Measurements from ENCODE around the gene TMEM123.

Gene TMEM123

DNA sequence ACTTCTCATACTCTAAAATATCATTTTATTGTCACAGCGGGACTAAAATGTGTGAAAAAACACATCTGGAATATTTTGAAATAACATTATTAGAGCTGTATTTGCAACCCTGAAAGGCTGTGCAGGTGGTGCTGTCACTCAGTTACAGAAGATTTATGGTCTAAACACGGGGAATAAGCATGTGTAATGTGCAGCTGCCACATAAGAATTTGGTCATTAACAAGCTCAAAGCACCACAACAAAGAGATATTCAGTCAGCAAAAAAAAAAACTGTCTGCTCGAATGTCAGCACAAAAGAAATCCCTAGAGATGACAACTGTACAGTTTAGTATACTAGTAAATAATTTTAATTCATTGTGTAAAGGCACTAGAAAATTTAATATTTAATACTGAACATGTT lies 31.3 kb downstream of the TMEM123 start:
- DNase-seq = no peak

DNA sequence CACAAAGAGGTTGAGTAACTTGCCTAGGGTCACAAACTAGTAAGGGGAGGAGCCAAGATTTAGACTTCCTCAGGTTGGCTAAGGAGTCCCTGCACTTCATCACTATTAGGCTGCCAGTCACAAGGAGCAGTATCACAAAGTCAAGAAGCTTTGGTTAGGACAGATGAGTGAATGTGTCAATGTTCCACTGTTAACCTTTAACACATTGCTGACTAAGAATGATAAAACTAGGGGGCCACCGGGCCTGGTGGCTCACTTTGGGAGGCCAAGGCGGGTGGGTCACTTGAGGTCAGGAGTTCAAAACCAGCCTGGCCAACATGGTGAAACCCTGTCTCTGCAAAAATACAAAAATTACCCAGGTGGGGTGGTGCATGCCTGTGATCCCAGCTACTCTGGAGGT lies 32.0 kb downstream of the TMEM123 start:
- DNase-seq = no peak

DNA sequence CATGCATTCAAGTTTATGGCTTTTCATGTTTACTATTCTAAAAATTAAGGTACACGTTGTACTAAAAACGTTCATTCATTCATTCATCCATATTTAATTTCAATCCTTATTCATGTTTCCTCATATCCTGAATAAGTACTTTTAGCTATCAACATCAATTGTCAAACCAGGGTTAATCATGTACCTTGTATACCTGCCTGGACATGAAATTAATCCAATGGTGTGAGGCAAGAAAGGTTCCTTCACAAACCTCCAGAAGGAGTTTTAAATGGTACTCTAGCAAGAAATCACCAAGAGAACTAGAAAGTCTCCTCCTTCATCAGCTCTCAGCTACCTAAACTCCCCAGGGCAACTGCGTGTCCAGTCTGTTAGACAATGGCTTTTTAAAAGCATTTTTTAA lies 33.4 kb downstream of the TMEM123 start:
- no peak for DNase-seq

DNA sequence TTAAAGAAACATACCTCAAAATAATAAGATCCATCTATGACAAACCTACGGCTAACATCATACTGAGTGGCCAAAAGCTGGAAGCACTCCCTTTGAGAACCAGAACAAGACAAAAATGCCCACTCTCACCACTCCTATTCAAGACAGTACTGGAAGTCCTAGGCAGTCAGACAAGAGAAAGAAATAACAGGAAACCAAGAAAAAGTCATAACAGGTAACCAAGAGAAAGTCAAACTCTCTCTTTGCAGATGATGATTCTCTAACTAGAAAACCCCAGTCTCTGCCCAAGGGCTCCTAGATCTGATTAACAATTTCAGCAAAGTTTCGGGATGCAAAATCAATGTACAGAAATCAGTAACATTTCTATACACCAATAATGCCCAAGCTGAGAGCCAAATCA lies 35.6 kb downstream of the TMEM123 start:
- DNase-seq = no peak

DNA sequence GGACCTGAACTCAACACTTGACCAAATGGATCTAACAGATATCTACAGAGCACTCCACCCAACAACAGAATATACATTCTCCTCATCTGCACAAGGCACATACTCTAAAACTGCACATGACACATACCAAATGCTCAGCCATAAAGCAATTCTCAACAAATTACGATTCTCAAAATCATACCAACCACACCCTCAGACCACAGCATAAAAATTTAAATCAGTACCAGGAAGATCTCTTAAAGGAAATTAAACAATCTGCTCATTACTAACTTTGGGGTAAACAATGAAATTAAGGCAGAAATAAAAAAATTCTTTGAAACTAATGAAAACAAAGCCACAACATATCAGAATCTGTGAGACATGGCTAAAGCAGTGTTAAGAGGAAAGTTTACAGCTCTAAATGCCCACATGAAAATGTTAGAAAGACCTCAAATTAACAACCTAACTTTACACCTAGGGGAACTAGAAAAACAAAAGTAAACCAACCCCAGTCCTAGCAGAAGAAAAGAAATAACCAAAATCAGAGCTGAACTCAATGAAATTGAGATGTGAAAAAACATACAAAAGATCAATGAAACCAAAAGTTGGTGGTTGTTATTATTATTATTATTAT lies 37.2 kb downstream of the TMEM123 start:
- no peak for DNase-seq

DNA sequence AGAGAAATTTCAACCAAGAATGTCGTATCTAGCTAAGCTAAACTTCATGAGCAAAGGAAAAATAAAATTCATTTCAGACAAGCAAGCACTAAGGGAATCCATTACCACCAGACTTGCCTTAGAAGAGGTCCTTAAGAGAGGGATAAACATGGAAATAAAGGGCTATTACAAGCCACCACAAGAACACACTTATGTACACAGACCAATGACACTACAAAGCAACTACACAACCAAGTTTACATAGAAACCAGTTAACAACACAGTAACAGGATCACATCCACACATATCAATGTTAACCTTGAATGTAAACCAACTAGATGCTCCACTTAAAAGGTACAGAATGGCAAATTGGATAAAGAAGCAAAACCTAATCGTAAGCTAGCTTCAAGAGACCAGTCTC lies 38.0 kb downstream of the TMEM123 start:
- no peak for DNase-seq

DNA sequence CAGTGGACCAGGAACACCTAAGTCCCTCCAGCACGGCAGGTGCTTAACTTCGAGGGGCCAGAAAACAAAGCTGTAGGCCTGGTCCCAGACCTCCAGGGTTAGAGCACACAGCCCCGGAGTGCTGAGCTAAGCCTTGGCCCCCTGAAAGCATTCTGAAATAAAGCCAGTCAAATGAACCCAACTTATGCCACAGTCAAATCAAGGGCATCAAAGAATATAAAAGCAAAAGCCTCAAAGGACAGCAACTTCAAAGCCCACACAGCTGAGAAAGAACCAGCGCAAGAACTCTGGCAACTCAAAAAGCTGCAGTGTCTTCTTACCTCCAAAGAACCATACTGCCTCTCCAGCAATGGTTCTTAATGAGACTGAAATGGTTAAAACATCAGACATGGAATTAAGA lies 39.1 kb downstream of the TMEM123 start:
- DNase-seq = no peak

DNA sequence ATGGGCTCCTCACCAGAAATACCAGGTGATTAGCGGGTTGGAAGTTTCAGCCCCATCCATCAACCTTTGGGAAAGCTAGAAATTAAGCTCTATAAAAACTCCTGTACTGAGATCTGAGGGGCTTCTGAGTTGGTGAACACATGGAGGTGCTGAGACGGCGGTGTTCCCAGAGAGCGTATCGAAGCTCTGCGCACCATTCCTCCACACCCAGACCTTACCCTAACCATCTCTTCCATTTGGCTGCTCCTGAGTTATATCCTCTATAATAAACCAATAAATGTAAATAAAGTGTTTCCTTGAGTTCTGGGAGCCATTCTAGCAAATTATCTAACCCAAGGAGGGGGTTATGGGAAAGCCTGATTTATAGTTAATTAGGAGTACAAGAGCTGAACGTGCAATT lies 41.4 kb downstream of the TMEM123 start:
- DNase-seq = no peak

DNA sequence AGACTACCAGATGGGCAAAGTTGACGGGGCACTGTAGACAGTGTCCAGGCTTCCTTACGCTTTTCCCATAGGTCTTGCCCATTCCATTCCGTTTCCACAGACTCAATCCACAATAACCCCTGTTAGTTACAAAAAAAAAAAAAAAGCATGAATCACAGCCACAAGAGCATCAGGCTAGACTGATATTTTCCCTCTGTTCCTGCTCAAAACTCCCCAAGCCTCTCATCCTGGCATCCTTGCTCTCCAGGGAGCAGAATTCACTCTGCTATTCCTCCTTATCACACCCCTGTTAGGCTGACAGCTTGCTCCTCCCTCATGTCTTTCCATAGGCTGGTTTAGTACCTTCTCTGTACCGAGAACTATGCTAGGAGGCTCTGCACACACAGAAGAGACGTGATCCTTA lies 42.2 kb downstream of the TMEM123 start:
- DNase-seq = no peak

DNA sequence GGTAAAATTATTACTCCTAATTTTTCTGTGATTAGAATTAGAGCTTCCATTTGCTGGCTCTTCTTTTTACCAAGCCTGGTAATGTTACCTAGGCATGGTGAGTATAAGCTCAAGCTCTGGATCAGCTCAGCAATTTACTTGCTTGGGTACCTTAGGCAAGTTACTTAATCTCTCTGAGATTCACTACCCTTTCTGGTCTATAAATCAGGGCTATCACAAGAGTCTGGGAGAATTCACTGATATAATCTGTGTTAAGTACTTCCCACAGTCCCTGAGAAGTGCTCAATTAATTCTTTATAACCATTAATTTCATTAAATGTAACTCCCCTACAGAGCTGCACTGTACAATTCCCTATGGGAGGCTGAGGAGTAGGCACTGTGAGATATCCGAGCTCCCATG lies 44.2 kb downstream of the TMEM123 start:
- DNase-seq = no peak

DNA sequence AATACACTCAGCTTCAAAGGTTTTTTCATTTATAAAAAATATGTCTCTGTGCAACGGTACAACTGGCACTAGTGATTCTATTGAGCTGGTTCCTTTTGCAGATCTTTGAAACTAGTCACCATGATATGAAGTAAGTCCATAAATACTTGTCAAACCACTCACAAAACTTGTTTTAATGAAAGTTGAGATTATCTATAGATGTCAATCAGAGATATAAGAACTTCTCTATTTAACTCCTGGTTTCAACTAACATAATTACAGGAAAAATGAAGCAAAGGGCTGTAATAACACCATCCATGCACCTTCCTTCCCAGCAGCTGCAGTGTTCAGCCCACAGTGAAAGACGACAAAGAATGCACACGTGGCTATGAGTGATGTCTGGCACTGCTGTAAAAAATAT lies 44.7 kb downstream of the TMEM123 start:
- no peak for DNase-seq

DNA sequence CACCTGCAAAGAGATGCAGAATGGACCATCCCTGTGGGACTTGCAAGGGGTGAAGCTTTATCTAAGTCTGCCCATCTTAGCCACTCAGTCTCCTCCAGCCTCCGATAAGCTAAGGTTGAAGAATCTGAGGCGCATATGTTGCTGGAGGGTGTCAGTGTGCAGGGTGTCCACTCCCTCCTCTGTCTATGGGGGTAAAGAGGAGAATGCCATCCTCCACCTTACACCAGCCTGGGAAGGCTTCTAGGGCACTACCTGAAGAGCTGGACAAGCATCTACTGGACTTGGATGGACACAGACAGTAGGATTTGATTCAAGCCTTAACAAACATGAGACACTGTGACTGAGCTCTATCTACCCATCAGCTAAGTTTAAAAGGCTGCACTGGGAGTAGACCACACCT lies 46.5 kb downstream of the TMEM123 start:
- DNase-seq = no peak

DNA sequence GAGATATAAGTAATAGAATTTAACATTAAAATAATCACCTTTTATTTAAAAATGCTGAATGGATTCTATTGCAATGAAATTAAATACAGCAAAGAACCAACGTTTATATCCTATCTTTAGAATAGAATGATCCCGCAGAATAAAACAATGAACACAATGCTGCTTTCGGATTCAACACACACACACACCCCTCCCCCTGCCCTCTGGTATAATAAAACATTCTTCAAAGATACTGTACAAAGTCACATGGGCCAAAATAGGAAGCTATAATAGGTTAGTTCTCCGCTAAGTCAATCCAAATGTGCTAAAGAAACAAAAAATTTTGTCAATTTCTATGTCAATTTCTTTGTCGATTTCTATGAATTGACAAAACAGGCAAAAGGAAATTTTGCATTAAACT lies 47.1 kb downstream of the TMEM123 start:
- DNase-seq = no peak

DNA sequence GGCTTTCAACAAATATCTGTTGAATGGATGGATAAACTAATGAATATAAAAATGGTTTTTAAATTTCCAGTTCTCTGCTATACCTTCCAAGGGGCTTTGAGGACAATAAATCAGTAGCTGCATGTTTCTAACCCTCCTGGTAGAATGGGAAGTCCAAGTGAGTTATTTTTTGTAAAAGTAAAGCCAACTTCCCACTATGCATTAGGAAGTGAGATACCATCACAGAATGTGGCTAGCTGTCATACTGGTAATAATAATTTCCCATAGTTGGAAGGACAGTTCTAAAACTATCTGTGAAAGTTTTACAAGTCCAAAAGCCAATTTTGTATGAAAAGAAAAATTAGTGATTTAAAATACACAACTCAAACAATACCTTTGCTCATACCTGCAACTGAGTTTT lies 50.0 kb downstream of the TMEM123 start:
- DNase-seq = no peak

DNA sequence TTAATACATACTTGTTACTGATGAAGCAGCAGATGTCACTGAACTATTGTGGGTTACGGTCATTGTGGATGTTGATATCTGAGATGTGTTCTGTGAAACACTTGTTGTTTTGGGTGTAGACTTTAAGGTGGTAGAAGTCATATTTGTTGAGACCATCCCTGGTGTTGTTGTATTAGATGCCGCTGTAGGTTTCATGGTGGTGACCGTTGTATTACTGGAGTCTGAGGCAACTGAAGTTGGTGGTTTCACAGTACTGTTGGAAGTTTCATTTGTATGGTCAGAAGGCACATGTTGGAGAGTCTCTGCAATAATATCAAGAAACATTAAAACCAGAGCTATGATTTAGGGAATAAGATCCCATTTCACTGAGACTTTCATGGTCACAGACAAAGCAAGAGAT lies 50.7 kb downstream of the TMEM123 start:
- no peak for DNase-seq

DNA sequence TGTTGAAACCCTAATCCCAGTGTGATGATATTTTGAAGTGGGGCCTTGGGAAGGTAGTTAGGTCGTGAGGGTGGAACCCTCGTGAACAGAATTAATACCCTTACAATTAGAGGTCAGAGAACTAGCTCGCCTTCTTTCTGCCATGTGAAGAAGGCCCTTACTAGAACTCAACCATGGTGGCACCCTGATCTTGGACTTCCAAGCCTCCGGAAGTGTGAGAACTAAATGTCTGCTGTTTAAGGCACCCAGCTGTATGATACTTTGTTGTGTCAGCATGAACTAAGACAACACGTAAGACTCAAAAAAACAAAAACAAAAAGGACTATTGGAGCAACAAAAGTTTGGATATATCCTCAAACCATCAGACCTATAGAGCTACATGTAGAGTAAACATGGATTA lies 52.0 kb downstream of the TMEM123 start:
- no peak for DNase-seq

DNA sequence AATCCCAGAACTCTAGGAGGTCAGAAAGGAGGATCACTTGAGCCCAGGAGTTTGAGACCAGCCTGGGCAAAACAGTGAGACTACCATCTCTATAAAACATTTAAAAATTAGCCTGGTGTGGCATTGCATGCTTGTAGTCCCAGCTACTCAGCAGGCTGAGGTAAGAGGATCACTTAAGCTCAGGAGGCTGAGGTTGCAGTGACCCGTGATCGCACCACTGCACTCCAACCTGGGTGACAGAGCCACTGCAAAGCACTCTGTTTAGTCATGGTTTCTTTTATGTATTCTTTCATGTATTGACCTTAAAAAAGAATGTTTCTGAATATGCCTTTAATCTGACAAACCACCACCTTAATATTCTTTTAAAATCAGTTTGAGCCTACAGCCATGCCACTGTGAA lies 53.4 kb downstream of the TMEM123 start:
- no peak for DNase-seq

DNA sequence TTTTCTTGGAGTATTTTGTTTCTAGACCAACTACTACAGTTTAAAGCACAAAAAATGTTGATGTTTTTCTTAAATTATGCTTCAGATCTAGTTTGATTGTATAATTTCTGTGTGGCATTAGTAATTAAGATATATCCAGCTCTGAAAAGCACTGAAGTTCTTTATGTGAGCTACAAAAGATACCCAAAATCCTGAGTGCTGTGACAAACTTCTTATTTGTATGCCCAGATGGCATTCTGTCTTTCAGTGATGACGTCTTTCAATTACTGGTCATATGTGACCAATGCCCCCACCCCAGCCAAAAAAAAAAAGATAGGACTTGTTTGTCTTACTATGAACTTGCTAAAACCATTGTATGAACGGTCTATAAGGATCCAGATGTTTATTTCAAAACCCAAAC lies 54.3 kb downstream of the TMEM123 start:
- DNase-seq = no peak

DNA sequence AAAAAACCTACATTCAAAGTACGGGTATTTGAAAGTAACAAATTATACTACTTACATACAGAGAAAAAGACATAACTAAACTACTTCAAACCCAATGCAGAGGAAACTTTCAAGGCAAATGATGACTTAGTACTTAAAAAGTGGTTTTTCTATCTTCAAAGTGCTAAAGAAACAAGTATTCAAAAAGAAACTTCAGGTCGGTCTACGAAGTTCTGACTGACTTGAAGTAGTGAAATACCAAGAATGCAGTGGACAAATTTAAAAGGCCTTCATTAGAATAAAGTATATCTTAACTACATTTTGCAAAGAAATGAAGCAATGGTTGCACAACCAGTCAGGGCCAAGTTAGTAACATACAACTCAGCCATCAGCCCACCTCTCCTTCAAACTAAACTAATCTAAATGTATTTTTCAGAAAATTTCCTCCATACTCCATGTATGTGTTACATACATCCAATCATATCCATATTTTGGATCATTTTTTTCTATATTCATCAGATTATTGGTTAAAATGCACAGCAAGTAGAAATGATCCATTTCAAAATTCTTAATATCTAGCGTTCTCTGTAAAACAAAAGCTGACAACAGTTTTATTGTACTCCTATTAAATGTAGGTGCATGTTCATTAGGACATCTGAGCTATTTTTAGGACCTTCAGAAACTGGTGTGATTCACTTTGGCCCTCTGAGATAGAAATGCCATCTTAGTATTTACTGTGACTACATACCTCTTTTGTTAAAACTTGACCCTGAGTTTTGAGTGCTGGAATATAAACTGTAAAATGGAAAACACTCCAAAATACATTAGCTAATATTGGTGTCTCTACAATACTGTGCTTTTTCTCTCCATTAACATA lies 55.6 kb downstream of the TMEM123 start:
- no peak for DNase-seq

DNA sequence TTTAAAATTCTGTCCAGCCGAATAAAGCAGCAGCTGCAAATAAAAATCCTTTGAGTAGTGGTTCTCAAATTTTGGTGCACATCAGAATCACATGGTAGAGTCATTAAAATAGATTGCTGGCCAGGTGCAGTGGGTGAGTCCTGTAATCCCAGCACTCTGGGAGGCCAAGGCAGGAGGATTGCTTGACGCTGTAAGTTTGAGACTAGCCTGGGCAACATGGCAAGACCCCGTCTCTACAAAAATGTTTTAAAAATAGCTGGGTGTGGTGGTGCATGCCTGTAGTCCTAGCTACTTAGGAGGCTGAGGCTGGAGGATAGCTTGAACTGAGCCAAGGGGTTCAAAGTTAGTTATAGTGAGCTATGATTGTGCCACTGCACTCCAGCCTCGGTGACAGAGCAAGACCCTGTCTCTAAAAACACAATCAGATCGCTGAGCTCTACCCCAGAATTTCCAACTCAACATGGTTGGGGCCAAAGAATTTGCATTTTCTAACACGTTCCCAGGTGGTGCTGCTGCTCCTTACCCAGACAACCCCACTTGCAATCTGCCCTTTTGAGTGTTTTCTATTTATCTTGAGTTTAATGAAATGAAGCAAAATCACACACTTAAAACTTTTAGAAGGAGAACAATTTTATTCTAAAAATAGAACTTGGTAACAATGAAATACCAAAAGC lies 56.7 kb downstream of the TMEM123 start:
- DNase-seq = no peak

DNA sequence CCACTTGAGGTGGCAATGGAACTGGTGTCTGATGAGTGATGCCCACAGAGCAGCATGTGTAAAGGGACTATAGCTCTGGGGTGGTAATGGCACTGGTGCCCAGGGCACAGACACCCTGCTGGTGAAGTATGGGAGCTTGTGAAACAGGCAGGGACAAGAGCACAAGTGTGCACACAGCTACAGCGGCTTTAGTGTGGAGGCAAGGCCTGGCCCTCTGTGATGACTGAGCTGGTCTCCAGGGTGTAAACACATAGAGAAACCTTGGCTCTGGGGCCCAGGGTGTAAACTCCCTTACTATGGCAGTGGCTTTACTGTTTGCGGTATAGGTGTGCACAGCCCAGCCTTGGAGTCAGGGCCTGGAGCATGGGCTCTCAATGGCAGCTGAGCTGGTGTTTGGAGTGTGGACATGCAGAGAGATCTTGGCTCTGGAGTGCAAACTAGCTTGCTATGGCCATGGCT lies 59.3 kb downstream of the TMEM123 start:
- no peak for DNase-seq

DNA sequence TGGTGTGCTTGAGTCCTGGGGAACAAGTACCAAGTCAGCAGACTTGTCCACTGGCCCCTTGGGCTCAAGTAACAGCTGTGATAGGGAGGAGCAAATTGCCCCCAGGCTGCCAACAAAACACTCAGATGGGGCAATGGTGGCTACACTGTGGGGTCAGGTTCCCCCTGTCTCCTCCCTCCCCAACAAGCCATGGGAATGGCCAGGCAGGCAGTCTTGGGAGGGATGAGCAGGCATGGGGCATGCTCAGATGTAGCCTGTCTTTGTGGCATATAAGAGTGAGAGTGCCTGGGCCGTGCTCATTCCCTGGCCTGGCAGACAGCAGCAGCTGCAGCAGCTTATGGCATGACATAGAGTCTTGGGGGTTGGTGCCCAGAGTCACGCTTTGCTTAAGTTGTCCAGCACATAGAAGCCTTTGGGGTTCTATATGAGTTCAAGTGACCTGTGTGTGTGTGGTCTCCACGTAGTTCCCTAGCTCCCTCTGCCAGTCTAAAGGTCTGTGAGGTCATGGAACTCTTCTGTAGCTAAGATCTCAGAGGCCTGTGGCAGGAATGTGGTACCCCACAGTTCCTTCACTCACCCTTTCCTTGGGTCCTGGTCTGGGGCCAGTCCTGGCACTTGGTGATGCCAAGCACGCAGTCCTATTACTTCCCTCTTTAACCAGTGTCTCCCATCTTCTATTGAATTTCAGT lies 60.9 kb downstream of the TMEM123 start:
- no peak for DNase-seq

DNA sequence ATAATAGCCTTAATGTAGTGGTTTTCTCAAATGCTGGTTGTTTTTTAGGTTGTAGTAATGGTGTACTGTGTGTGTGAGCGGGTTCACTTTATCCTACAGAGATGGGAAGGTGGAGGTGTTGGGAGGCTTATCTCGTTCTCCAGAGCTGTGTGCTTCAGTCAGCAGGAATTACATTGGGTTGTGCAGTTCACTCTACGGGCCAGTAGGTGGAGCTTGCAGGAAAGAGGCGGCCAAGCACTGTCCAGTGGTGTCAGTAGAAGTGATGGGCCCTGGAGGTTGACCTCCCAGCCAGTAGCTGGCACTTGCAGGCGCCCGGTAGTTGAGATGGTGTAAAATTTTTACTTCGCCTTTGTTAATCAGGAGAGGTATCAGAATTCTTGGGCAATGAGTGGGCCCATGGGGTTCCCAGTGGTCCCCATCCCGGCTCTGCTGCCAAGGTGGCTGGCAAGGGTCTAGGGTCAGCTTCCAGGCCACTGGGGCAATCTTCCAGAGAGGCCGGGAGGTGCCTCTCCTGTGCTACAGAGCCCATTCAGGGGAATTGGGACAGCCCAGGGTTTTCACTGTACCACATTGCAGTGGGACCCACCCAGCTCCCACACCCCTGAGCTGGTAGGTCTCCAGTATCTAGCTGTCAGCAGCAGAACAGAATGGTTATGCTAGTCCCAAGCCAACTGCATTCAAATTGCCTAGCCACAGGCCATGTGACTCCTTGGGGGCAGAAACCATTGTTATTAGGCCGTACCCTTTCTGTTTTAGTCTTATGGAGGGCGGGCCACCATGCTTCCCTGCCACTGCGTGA lies 61.7 kb downstream of the TMEM123 start:
- DNase-seq = peak; percentile 67
